PFSK-1 (cell line): Measurements from ENCODE around the gene ZNF20.

Experiments
- FOXP2 ChIP-seq: optimal IDR thresholded peaks from 2 replicates; pipeline ENCODE3; 2011; ENCODE audit warnings: borderline replicate concordance, control low read depth, inconsistent platforms; ENCODE audit not compliant: insufficient read depth; ENCODE audit errors: extremely low read length, extremely low read depth
- POLR2AphosphoS5 ChIP-seq: IDR thresholded peaks from 2 replicates; pipeline ENCODE4 v1.6.1; 2012; ENCODE audit warnings: low read depth, mild to moderate bottlenecking, control low read depth, low read length, moderate library complexity
- REST ChIP-seq, 2 experiments: IDR thresholded peaks; 2 replicates each; pipeline versions ENCODE4 v1.6.1 to v1.8.0; 2011 to 2012; ENCODE audit warnings: low read depth in 2 of 2, low read length in 2 of 2, control low read depth in 1 of 2, inconsistent platforms in 1 of 2, mild to moderate bottlenecking in 1 of 2, moderate library complexity in 1 of 2; ENCODE audit not compliant: insufficient read depth in 1 of 2
- SIN3A ChIP-seq: IDR thresholded peaks from 2 replicates; pipeline ENCODE4 v1.6.1; 2012; ENCODE audit warnings: mild to moderate bottlenecking, low read length, moderate library complexity, borderline replicate concordance; ENCODE audit not compliant: insufficient read depth
- TAF1 ChIP-seq: IDR thresholded peaks from 2 replicates; pipeline ENCODE4 v1.6.1; 2012; ENCODE audit warnings: low read length, control low read depth, borderline replicate concordance; ENCODE audit not compliant: insufficient read depth

Gene ZNF20

GRCh38 chr19:12112701-12113100 is 27.4 kb downstream of the ZNF20 start:
- TF ChIP-seq TAF1 (no peak), FOXP2 (no peak), REST (IDR thresholded peaks at IDR 0.05; ENCODE audit: insufficient read depth in 1 of 2, low read depth in 2 of 2, low read length in 2 of 2) (no peak), POLR2AphosphoS5 (no peak), SIN3A (no peak)

DNA sequence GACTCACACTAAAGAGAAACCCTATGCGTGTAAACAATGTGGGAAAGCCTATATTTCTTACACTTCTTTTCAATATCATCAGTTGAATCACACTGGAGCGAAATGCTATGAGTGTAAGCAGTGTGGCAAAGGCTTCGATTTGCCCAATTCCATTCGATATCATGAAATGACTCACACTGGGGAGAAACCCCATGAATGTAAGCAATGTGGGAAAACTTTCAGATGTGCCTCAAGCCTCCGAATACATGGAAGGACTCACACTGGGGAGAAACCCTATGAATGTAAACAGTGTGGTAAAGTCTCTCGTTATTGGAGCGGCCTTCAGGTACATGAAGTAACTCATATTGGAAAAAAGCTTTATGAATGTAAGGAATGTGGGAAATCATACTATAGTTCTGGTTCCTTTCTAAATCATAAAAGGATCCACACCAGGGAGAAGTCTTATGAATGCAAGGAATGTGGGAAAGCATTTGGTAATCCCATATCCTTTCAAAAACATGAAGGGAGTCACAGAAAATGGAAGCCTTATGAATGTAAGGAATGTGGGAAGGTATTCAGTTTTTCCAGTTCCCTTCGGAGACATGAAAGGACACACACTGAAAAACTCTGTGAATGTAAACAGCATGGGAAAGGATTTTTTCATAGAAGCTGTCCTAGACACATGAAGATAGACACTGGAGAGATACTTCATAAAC is 28.1 kb downstream of the ZNF20 start:
- TF ChIP-seq FOXP2 = no peak
- TF ChIP-seq POLR2AphosphoS5 = no peak
- no peak for TF ChIP-seq REST (IDR thresholded peaks at IDR 0.05; ENCODE audit: insufficient read depth in 1 of 2, low read depth in 2 of 2, low read length in 2 of 2)
- no peak for TF ChIP-seq SIN3A
- no peak for TF ChIP-seq TAF1

- TF ChIP-seq POLR2AphosphoS5 (no peak), FOXP2 (no peak), TAF1 (no peak), SIN3A (no peak), REST (IDR thresholded peaks at IDR 0.05; ENCODE audit: insufficient read depth in 1 of 2, low read depth in 2 of 2, low read length in 2 of 2) (no peak)
Measured at GRCh38 chr19:12111176-12111575, 29.0 kb downstream of the ZNF20 start.

DNA sequence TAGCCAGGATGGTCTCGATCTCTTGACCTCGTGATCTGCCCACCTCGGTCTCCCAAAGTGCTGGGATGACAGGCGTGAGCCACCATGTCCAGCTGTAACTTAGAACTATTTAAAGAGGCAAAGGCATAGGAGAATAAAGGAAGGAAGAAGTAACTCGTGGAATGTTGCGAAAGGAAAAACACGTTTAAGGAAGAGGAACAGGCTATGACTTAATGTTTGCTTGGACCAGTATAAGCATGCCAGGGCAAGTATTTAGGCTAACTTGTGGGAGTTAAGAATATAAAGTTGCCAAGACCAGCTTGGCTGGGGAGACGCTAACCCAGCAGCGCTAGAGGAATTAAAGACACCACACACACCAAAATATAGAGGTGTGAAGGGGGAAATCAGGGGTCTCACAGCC is 42.1 kb downstream of the ZNF20 start:
- TF ChIP-seq POLR2AphosphoS5 = no peak
- no peak for TF ChIP-seq TAF1
- TF ChIP-seq SIN3A = no peak
- TF ChIP-seq FOXP2 = no peak
- no peak for TF ChIP-seq REST (IDR thresholded peaks at IDR 0.05; ENCODE audit: insufficient read depth in 1 of 2, low read depth in 2 of 2, low read length in 2 of 2)
